GM12873 (cell line): ENCODE results near the gene MYEOV.

Source experiments
- TF ChIP-seq, protein P1 (sequence below): IDR thresholded peaks from 2 replicates; pipeline ENCODE4 v1.5.1; 2012; ENCODE audit warnings: low read depth, mild to moderate bottlenecking, moderate library complexity, low read length, control low read depth; ENCODE audit not compliant: insufficient read depth; ENCODE audit errors: missing control alignments

Gene MYEOV

GRCh38 chr11:69280994-69281393 lies 13.0 kb upstream of the MYEOV start:
- TF ChIP-seq, protein P1, sequence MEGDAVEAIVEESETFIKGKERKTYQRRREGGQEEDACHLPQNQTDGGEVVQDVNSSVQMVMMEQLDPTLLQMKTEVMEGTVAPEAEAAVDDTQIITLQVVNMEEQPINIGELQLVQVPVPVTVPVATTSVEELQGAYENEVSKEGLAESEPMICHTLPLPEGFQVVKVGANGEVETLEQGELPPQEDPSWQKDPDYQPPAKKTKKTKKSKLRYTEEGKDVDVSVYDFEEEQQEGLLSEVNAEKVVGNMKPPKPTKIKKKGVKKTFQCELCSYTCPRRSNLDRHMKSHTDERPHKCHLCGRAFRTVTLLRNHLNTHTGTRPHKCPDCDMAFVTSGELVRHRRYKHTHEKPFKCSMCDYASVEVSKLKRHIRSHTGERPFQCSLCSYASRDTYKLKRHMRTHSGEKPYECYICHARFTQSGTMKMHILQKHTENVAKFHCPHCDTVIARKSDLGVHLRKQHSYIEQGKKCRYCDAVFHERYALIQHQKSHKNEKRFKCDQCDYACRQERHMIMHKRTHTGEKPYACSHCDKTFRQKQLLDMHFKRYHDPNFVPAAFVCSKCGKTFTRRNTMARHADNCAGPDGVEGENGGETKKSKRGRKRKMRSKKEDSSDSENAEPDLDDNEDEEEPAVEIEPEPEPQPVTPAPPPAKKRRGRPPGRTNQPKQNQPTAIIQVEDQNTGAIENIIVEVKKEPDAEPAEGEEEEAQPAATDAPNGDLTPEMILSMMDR = no peak

DNA sequence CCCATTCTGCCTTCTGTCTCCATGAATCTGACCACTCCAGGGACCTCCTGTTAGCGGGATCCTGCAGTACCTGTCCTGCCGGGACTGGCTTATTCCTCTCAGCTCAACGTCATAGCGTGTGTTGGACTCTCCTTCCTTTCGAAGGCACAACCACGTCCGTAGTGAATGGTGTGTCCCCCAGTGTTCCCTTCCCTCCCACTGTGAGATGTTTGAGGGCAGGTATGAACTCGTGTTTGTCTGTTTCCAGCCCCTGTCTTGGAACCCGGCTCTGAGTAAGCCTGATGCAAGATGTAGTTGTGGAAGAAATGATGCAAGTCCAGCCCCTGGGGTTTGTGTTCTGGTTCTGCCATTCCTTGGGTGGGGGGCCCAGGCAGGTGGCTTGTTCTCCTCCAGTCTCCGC lies 10.5 kb upstream of the MYEOV start:
- TF ChIP-seq, protein P1 = no peak

GRCh38 chr11:69284081-69284511 lies 9.9 kb upstream of the MYEOV start:
- TF ChIP-seq, protein P1 = no peak

DNA sequence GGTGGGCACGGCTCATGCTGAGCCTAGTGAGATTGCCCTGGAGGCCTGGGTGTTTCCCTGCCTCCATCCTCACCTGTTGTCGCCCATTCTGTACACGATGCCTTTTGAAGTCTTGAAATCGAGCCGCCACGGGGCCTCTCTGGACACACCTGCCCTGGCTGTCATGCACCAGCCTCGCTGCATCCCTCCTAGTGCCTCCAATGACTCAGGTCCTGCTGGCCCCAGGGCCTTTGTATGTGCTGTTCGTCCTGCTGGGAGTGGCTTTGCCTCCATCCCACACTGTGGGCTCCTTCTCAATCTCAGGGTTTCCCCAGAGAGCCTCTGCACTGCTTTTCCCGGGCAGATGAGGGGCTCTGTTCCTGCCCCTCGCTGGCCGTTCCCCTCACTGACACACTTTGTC lies 8.9 kb upstream of the MYEOV start:
- TF ChIP-seq, protein P1 = no peak

GRCh38 chr11:69285766-69286165 lies 8.2 kb upstream of the MYEOV start:
- TF ChIP-seq, protein P1 = no peak

DNA sequence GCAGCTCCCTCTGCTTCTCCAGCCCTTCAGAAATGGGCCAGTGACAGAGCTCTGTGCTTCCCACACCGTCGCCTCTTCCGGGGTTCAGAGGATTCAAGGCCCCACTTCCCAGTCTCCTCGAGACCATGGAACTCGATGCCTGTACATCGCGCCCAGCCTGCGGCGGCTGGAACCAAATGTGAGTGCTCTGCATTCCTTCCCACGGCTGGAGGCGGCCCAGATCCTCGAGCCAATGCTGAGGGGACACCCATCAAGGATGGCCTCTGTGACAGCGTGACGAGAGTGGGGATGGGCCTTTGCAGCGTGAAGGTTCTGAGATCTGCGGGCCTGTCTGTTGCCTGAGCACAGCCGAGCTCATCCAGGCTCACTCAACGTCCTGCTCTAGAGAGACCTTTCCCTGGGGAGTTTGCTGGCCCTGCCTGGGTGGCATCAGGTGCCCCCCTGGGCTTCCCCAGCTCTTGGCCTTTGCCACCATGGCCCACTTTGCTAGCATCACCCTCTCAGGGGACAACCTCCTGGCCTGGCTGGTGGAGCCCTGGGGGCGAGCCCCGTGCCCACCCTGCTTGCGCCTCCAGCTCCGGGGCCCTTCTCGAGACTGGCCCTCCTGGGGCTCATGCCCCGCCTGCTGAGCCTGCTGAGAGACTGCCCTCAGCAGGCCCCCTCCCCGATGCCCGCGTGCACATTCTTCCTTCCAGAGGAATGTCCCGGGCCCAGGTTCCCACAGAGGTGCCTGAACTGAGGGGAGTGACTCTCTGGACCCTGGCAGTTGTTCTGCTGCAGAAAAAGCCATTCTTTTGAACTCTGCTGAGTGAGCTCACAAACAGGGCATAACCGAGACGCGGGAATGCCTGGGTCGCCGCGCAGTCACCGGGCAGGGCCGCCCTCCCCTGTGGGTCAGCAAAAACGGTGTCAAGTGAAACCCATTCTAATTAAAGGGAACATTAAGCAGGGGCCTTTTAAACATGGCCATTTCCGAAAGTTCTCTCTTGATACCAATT lies 7.3 kb upstream of the MYEOV start:
- TF ChIP-seq, protein P1 = no peak

- TF ChIP-seq, protein P1 = no peak
Observed at GRCh38 chr11:69287968-69288882, 5.7 kb upstream of the MYEOV start.
